Activated T-helper 2 cell treated with anti-CD3 and anti-CD28 coated beads, Interferon-gamma antibody, Interleukin-2, Interleukin-4, amounts not matched to agents 10 μg/mL and 5 μg/mL and 100 μg/mL, durations not matched to agents 14 hours and 24 hours and 36 hours (primary cell): ENCODE measurements around the gene IGSF21. TPM values are rescaled to one million over a fixed set of nuclear protein-coding genes. Genes with fewer than 3 reads are reported as not detected.

Experiments used
- DNase-seq: peaks from one replicate; pipeline ENCODE4 v3.0.0; 2021; ENCODE audit warnings: low spot score
- H3K27ac Mint-ChIP-seq: one replicate; pipeline ENCODE4 v1.8.0; 2021; ENCODE audit warnings: mixed read lengths
- H3K27me3 Mint-ChIP-seq: one replicate; pipeline ENCODE4 v1.8.0; 2021; ENCODE audit warnings: low read depth, mixed read lengths
- H3K36me3 Mint-ChIP-seq: one replicate; pipeline ENCODE4 v1.8.0; 2021; ENCODE audit warnings: low read depth, mixed read lengths
- H3K4me1 Mint-ChIP-seq: one replicate; pipeline ENCODE4 v1.8.0; 2021; ENCODE audit warnings: low read depth, mixed read lengths
- H3K4me3 Mint-ChIP-seq: one replicate; pipeline ENCODE4 v1.8.0; 2021; ENCODE audit warnings: low read depth, mild to moderate bottlenecking, moderate library complexity, mixed read lengths
- H3K9me3 Mint-ChIP-seq: one replicate; pipeline ENCODE4 v1.8.0; 2021; ENCODE audit warnings: mixed read lengths
- intact Hi-C: fragments of 100-400 bp; cut with micrococcal nuclease; formaldehyde crosslinking; loops from one replicate; pipeline ENCODE4 v1.15.1; 2023
- total RNA-seq: library from RNA; stranded (reverse); gene quantifications from 2 replicates; pipeline ENCODE4 v1.2.3, GENCODE V29; 2022

The IGSF21 gene
- total RNA-seq, 1 donor from 2014 or later, result not detected

GRCh38 chr1:18342744-18343143 is 235.1 kb downstream of the IGSF21 start:
- H3K36me3 Mint-ChIP-seq, result no peaks in the 10 kb centered on the region
- H3K9me3 Mint-ChIP-seq, result no peaks in the 10 kb centered on the region
- DNase-seq, result no peak
- intact Hi-C loops, result no loop called here
- H3K27ac Mint-ChIP-seq, result no peak overlapping the region
- no peaks in the 10 kb centered on the region for H3K27me3 Mint-ChIP-seq
- no peaks in the 10 kb centered on the region for H3K4me1 Mint-ChIP-seq
- no peak overlapping the region for H3K4me3 Mint-ChIP-seq

GRCh38 chr1:18343581-18343980 is 236.0 kb downstream of the IGSF21 start:
- Mint-ChIP-seq H3K27me3 (no peaks in the 10 kb centered on the region), H3K27ac (no peak overlapping the region), H3K4me1 (no peaks in the 10 kb centered on the region), H3K9me3 (no peaks in the 10 kb centered on the region), H3K4me3 (no peak overlapping the region), H3K36me3 (no peaks in the 10 kb centered on the region)
- DNase-seq, result no peak
- intact Hi-C loops, result no loop called here

- Mint-ChIP-seq H3K27me3 (no peaks in the 10 kb centered on the region), H3K4me3 (no peak overlapping the region), H3K4me1 (no peaks in the 10 kb centered on the region), H3K27ac (no peak overlapping the region), H3K36me3 (no peaks in the 10 kb centered on the region), H3K9me3 (no peaks in the 10 kb centered on the region)
- DNase-seq, result no peak
- intact Hi-C loops, result no loop called here
These were observed 237.2 kb downstream of the IGSF21 start for GRCh38 chr1:18344755-18345154.

GRCh38 chr1:18347559-18347958 is 240.0 kb downstream of the IGSF21 start:
- Mint-ChIP-seq H3K27me3 (no peaks in the 10 kb centered on the region), H3K36me3 (no peaks in the 10 kb centered on the region), H3K4me1 (no peaks in the 10 kb centered on the region), H3K4me3 (no peak overlapping the region), H3K27ac (no peak overlapping the region), H3K9me3 (no peaks in the 10 kb centered on the region)
- DNase-seq, result no peak
- intact Hi-C loops, result no loop called here

GRCh38 chr1:18348354-18348753 is 240.8 kb downstream of the IGSF21 start:
- DNase-seq, result no peak
- peaks cover 2% of the 10 kb centered on the region for H3K27me3 Mint-ChIP-seq
- intact Hi-C loops, result no loop called here

GRCh38 chr1:18350747-18351146 is 243.1 kb downstream of the IGSF21 start:
- H3K36me3 Mint-ChIP-seq, result no peaks in the 10 kb centered on the region
- no peaks in the 10 kb centered on the region for H3K9me3 Mint-ChIP-seq
- intact Hi-C loops, result no loop called here
- H3K4me1 Mint-ChIP-seq, result no peaks in the 10 kb centered on the region
- no peak overlapping the region for H3K27ac Mint-ChIP-seq
- H3K4me3 Mint-ChIP-seq, result no peak overlapping the region
- no peak for DNase-seq
- H3K27me3 Mint-ChIP-seq, result peaks cover 8% of the 10 kb centered on the region

More at GRCh38 chr1:18348354-18348753, 240.8 kb downstream of the IGSF21 start:
- H3K9me3 Mint-ChIP-seq, result no peaks in the 10 kb centered on the region
- H3K4me1 Mint-ChIP-seq, result no peaks in the 10 kb centered on the region
- no peak overlapping the region for H3K27ac Mint-ChIP-seq
- H3K4me3 Mint-ChIP-seq, result no peak overlapping the region
- no peaks in the 10 kb centered on the region for H3K36me3 Mint-ChIP-seq

GRCh38 chr1:18351735-18352134 is 244.1 kb downstream of the IGSF21 start:
- Mint-ChIP-seq H3K36me3 (no peaks in the 10 kb centered on the region), H3K27ac (no peak overlapping the region), H3K27me3 (peaks cover 8% of the 10 kb centered on the region), H3K4me3 (no peak overlapping the region), H3K4me1 (no peaks in the 10 kb centered on the region), H3K9me3 (no peaks in the 10 kb centered on the region)
- DNase-seq, result no peak
- intact Hi-C loops, result no loop called here

- Mint-ChIP-seq H3K9me3 (no peaks in the 10 kb centered on the region), H3K36me3 (no peaks in the 10 kb centered on the region), H3K27me3 (peaks cover 8% of the 10 kb centered on the region), H3K4me1 (no peaks in the 10 kb centered on the region), H3K27ac (no peak overlapping the region), H3K4me3 (no peak overlapping the region)
- DNase-seq, result no peak
- intact Hi-C loops, result no loop called here
These were observed 245.2 kb downstream of the IGSF21 start for GRCh38 chr1:18352636-18353265.

GRCh38 chr1:18353528-18353927 is 245.9 kb downstream of the IGSF21 start:
- DNase-seq, result no peak
- H3K36me3 Mint-ChIP-seq, result no peaks in the 10 kb centered on the region
- no peak overlapping the region for H3K4me3 Mint-ChIP-seq
- H3K27ac Mint-ChIP-seq, result no peak overlapping the region
- H3K27me3 Mint-ChIP-seq, result peaks cover 8% of the 10 kb centered on the region
- H3K9me3 Mint-ChIP-seq, result no peaks in the 10 kb centered on the region
- intact Hi-C loops, result no loop called here
- H3K4me1 Mint-ChIP-seq, result no peaks in the 10 kb centered on the region

GRCh38 chr1:18353992-18354391 is 246.4 kb downstream of the IGSF21 start:
- intact Hi-C loops, result no loop called here
- Mint-ChIP-seq H3K27ac (no peak overlapping the region), H3K27me3 (peaks cover 8% of the 10 kb centered on the region), H3K4me3 (no peak overlapping the region), H3K9me3 (no peaks in the 10 kb centered on the region), H3K4me1 (no peaks in the 10 kb centered on the region), H3K36me3 (no peaks in the 10 kb centered on the region)
- no peak for DNase-seq

GRCh38 chr1:18354612-18355011 is 247.0 kb downstream of the IGSF21 start:
- Mint-ChIP-seq H3K27ac (no peak overlapping the region), H3K4me3 (no peak overlapping the region), H3K4me1 (no peaks in the 10 kb centered on the region), H3K27me3 (peaks cover 8% of the 10 kb centered on the region), H3K36me3 (no peaks in the 10 kb centered on the region), H3K9me3 (no peaks in the 10 kb centered on the region)
- intact Hi-C loops, result no loop called here
- no peak for DNase-seq

GRCh38 chr1:18357622-18358230 is 250.1 kb downstream of the IGSF21 start:
- H3K36me3 Mint-ChIP-seq, result no peaks in the 10 kb centered on the region
- peaks cover 8% of the 10 kb centered on the region for H3K27me3 Mint-ChIP-seq
- H3K4me3 Mint-ChIP-seq, result no peak overlapping the region
- no peaks in the 10 kb centered on the region for H3K4me1 Mint-ChIP-seq
- intact Hi-C loops, result no loop called here
- no peak overlapping the region for H3K27ac Mint-ChIP-seq
- H3K9me3 Mint-ChIP-seq, result no peaks in the 10 kb centered on the region
- DNase-seq, result no peak

- intact Hi-C loops, result no loop called here
These were observed 251.0 kb downstream of the IGSF21 start for GRCh38 chr1:18358600-18358999.

More at GRCh38 chr1:18358600-18358999, 251.0 kb downstream of the IGSF21 start:
- DNase-seq, result no peak
- Mint-ChIP-seq H3K27me3 (peaks cover 4% of the 10 kb centered on the region), H3K9me3 (no peaks in the 10 kb centered on the region), H3K27ac (no peak overlapping the region), H3K4me1 (no peaks in the 10 kb centered on the region), H3K4me3 (no peak overlapping the region), H3K36me3 (no peaks in the 10 kb centered on the region)
